DMS 273 (cell line): ENCODE measurements around the gene GDI1.

Experiments
- DNase-seq: peaks from one replicate; lab custom pipeline; 2025; ENCODE audit not compliant: unreplicated experiment; lab: John Stamatoyannopoulos, UW

Gene GDI1

GRCh38 chrX:154436374-154436982 lies 476 bp upstream of the GDI1 start:
- DNase-seq, result peak; percentile 77

GRCh38 chrX:154437971-154438893 lies 1.3 kb downstream of the GDI1 start:
- no peak for DNase-seq

DNA sequence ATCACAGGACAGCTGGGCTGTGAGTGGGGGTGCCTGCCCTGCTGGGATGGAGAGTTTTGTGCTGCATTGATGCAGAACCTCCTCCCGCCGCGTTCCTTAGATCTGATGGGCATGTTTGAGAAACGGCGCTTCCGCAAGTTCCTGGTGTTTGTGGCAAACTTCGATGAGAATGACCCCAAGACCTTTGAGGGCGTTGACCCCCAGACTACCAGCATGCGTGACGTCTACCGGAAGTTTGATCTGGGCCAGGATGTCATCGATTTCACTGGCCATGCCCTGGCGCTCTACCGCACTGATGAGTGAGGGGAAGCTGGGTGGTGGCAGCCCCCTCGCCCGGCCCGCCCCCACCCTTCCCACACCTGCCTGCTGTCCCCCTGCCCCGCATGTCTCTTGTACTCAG lies 2.9 kb downstream of the GDI1 start:
- DNase-seq, result no peak

DNA sequence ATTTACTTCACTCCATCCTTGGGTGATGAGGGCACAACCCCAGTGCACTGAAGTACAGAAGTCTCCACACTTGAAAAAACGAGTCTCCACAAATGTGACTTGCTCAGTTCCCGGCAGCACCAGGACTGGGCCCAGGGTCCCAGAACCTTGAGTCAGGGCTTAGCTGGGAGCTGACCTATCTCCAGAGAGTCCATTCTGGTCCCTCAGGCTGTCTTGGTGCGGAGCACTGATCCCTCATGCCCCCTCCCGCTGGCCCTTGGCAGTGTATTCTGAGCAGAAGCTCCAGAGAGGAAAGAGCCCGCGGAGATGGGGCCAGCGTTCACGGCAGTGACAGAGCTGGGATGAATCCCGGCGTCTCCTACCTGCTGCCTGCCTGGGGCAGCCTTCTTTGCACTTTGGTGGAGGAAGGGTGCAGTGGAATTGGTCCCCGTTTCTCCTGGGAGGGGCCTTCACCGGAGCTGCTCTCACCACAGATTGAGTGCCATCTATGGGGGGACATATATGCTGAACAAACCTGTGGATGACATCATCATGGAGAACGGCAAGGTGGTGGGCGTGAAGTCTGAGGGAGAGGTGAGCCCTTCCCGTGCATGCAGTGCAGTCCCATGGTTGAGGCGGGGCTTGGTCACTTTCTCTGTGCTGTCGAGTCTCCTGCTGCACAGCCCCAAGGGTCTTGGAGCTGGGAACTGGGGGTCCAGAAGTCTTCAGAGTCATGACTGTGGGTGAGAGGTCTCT lies 3.8 kb downstream of the GDI1 start:
- DNase-seq, result no peak

DNA sequence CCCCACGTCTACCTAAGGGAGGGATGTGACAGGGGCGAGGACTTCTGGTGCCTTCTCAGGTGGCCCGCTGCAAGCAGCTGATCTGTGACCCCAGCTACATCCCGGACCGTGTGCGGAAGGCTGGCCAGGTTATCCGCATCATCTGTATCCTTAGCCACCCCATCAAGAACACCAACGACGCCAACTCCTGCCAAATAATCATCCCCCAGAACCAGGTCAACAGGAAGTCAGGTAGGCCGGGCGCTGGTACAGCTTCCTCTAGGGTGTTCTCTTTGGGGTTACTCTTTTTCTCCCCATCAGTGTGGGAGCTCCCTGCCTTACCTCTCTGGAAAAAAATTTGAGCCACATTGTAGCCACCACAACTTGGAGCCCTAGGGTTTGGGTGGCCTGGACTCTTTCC lies 4.6 kb downstream of the GDI1 start:
- DNase-seq, result no peak

DNA sequence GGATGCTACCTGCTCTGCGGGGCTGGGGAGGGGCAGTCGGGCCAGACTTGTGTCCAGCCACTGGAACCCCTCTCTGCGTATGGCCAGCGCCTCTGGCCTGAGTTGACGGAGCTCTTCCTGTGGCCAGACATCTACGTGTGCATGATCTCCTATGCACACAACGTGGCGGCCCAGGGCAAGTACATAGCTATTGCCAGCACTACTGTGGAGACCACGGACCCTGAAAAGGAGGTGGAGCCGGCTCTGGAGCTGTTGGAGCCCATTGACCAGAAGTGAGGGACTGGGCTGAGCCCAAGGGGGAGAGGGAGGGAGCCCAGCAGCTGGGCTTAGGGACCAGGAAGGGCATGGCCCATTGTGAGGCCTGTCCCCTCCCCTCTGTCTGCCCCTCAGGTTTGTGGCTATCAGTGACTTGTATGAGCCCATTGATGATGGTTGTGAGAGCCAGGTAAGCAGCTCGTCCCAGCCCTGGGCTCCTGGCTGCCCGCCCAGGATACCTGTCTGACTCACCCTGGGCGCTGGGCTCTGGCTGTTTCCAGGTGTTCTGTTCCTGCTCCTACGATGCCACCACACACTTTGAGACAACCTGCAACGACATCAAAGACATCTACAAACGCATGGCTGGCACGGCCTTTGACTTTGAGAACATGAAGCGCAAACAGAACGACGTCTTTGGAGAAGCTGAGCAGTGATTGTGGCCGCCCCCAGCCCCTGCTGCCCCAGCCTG lies 5.2 kb downstream of the GDI1 start:
- DNase-seq, result no peak

DNA sequence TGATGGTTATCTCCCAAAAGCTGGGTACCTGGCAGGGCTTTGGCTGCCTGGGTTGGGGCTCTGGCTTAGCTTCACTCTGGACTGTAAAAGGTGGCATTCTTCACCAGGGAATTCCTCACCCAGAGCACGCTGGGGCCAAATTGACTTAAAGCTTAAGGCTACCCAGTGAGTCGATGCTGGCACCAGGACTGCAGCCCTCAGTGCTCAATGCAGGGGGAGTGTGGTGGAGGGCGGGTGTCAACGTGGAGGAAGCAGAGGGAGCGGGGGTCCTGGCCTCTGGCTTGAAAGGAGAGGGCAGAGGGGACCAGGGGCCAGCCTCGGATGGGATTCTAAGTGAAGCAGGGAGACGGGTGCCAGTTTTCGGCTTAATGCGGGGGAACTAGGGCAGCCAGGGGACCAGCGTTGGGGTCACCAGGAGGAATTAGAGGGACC lies 6.5 kb downstream of the GDI1 start:
- DNase-seq, result peak; percentile 59

DNA sequence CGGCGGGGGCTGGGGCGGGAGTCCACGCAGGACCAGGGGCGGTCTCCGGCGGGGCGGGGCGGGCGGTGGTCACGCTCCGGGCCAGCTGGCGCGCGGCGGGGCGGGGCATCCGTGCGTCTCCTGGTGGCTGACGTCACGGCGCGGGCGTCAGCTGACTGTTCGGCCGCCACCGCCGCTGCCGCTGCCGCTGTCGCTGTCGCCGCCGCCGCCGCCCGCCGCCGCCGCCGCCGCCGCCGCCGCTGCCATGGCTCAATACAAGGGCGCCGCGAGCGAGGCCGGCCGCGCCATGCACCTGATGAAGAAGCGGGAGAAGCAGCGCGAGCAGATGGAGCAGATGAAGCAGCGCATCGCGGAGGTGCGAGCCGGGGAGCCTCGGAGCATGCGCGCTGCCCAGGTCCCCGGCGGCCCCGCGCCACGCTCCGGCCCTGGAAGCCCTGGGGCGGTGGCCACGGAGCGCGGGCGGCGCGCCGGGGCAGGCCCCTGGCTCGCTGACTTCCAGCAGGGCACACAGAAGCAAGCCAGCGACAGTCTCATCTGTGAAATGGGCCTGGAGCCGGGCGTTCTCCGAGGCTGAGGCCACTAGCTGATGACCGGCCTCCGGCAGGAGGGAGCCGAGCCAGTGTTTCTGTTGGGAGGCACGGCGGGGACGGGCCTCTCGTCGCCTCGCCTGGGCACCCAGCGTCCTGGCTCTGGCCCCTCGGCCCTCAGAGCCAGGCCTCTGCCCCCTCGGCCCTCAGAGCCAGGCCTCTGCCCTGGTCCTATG lies 7.2 kb downstream of the GDI1 start, which contains the start of gene FAM50A:
FAM50A (plus strand) TSS at position 150 of the 763 bp plus-strand sequence; CDS start at position 245, 95 bp downstream.
- peak; percentile 84 for DNase-seq

GRCh38 chrX:154444755-154445246 lies 7.8 kb downstream of the GDI1 start:
- DNase-seq, result no peak

DNA sequence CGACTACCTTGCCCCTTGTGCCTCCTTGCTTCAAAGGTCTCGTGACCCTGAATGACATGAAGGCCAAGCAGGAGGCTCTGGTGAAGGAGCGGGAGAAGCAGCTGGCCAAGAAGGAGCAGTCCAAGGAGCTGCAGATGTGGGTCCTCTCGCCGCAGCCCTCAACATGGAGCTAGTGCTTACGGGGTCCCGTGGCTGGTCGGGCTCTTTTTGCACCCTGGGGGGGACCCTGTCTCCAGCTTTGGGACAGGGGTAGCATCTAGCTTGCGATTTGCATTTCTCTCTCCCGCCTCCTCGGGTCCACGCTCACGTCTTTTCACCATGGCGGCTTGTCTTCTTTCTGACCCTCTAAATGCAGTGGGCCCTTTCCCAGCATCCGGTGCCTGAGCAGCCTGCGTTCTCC lies 8.8 kb downstream of the GDI1 start:
- DNase-seq, result no peak

- no peak for DNase-seq
These were observed 9.5 kb downstream of the GDI1 start for GRCh38 chrX:154446430-154446829.

GRCh38 chrX:154448484-154448883 lies 11.5 kb downstream of the GDI1 start:
- no peak for DNase-seq

DNA sequence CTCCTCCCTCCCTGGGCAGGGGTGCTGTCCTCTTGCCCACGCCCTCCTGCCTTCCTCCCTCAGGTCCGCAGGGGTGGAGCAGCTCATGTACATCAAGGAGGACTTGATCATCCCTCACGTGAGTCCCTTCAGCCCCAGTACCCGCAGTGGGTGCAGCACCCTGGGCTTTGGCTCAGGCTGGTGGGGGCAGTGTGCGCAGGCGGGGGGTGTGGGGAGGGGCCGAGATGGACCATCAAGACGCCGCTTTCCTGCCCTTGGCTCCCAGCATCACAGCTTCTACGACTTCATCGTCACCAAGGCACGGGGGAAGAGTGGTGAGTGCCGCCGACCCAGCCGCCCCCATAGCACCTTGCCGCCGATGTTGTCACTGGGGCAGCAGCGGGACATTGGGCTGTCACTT lies 12.7 kb downstream of the GDI1 start:
- DNase-seq, result no peak

- DNase-seq, result no peak
These were observed 13.4 kb downstream of the GDI1 start for GRCh38 chrX:154450312-154450711.

DNA sequence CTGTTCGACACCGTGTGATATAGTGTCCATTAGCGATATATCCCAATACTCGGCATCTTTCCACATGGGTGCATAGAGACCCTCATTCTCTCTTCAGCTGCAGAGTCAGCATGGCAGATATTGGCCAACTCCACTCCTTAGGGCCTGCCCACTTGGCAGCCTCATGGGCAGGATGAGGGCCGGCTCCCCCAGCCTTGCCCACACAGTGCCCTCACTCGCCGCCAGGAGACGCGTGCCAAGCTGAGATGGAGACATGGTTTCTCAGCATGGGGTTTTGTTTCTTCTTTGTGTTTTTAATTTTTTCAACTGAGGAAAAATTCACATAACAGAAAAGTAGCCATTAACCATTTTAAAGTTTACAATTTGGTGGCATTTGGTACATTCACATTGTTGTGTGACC lies 15.9 kb downstream of the GDI1 start:
- no peak for DNase-seq

DNA sequence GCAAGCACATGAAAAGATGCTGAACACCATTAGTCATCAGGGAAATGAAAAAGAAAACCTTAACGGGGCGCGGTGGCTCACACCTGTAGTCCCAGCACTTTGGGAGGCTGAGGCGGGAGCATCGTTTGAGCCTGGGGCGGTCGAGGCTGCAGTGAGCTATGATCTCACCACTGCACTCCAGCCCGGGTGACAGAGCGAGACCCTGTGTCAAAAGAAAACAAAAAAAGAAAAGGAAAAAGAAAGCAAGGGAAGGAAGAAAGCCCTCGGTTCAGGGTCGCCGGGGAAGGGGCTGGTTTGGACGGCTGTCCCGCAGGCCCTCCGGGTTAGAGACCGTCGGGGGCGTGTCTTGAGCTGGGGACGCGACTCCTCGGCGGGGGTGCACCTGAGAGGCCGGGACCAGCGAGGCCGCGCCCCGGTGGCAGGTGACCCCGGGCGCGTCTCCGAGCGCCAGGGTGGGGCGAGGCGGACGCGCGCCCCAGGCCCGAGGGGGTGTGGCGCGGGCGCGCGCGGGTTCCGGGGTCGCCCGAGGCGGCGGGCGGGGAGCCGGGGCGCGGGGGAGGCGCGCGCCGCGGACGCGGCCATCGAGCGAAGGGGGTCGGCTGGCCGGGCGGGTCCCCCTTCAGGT lies 20.6 kb downstream of the GDI1 start:
- DNase-seq, result peak; percentile 70

DNA sequence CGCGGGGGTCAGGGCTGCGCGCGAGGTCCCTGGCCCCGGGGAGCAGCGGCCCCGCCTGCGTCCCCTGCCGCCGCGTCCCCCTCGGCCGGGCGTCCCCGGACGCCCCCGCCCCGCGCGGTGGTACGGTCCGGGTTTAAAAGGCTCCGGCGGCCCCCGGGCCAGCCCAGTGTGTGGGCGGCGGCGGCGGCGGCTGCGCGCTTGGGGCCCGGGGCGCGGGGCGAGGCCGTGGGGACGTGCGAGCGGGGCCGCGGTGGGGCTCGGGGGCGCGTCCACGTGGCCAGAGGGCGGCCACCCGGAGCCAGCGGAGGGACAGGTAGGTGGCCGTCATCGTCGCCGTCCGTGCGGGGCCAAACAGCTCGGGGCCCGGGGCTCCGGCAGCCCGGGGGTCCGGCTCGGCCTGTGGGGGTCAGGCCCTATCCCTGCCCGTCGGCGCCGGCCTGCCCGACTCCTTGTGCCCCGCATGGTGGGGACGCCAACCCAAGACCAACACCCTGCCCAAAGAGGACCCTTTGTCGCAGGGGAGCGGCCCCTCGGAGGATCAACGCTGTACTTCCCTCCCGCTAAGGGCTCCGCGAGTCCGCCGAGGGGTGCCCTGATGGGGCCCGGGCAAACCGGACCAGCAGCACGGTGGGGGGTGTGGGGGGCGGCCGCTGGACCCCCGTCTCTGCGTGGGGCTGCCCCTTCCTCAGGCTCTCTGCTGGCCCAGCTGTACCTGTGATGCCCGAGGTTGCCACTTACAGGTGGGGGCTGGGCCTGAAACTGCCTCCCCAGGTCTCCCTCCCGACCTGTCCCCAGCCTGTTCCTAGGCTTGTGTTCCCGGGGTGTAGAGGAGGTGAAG lies 21.4 kb downstream of the GDI1 start, which contains the start of gene PLXNA3:
PLXNA3 (plus strand) TSS at position 166 of the 838 bp plus-strand sequence. CDS start 1,903 bp downstream, outside the sequence.
- DNase-seq, result peak; percentile 70

DNA sequence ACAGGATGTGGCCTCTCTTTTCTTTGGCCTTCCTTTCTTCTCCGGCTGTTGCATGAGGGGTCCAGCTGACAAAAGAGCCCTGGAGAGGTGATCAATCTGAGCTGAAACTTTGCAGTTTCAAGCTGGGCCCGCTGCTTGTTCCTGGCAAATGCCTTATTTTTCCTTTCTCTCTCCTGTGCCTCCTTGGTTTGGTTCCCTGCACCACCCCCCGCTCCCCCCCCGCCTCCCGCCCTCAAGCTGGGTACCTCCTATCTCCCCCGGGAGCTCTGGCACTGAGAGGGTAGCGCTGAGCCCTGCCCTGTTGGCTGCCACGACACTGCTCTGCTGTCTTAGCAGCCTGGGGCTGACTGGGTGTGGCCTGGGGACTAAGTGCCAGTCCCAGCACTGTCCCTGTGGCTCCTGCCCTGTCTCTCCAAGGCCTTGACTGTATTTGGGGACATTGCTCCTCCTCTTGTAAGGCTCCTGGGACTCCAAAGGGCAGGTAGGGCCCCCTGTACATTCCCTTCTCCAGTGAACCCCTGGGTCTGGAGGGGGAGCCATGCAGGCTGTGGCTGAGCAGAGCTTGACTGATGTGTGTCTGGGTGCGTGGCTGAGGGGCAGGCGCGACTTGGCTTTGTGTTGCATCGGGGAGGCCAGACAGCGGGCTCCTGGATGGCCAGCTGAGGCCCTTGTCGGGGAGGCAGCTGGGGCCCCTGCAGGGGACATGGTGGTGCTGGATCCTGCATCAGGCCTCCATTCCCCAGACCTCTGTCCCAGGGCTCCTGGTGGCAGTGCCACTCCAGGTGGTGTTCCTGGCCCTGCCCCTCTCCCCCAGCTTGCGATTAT lies 22.2 kb downstream of the GDI1 start:
- DNase-seq, result peak; percentile 63
